ENCODE data around the gene PCDH12. TPM values are rescaled to one million over a fixed set of nuclear protein-coding genes. Genes with fewer than 3 reads are reported as not detected.

Gene PCDH12
- total RNA-seq, 1 donor from 2014 or later = 7.6 TPM

DNA sequence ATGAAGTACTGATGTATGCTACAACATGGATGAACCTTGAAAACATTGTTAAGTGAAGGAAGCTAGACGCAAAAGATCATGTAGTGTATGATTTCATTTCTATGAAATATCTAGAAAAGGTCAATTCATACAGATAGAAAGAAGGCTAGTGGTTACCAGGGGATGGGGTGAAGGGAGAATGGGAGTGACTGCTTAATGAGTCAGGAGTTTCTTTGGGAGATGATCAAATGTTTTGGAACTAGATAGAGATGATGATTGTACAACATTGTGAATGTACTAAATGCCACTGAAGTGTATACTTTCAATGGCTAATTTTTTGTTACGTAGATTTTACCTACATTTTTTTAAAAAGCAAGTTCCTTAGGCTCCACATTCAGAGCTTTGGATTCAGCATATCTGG is 49.2 kb downstream of the PCDH12 start:
- H3K4me3 ChIP-seq = no peak overlapping the region
- H3K36me3 ChIP-seq = no peaks in the 10 kb centered on the region
- intact Hi-C loops (cut with micrococcal nuclease) = no loop called here
- no peak overlapping the region for H3K27ac ChIP-seq (replicated peaks)
- no peak for DNase-seq
- no peaks in the 10 kb centered on the region for H3K9me3 ChIP-seq (replicated peaks)
- TF ChIP-seq, protein P1, sequence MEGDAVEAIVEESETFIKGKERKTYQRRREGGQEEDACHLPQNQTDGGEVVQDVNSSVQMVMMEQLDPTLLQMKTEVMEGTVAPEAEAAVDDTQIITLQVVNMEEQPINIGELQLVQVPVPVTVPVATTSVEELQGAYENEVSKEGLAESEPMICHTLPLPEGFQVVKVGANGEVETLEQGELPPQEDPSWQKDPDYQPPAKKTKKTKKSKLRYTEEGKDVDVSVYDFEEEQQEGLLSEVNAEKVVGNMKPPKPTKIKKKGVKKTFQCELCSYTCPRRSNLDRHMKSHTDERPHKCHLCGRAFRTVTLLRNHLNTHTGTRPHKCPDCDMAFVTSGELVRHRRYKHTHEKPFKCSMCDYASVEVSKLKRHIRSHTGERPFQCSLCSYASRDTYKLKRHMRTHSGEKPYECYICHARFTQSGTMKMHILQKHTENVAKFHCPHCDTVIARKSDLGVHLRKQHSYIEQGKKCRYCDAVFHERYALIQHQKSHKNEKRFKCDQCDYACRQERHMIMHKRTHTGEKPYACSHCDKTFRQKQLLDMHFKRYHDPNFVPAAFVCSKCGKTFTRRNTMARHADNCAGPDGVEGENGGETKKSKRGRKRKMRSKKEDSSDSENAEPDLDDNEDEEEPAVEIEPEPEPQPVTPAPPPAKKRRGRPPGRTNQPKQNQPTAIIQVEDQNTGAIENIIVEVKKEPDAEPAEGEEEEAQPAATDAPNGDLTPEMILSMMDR (IDR thresholded peaks at IDR 0.05; ENCODE audit: borderline replicate concordance) = no peak
- no peaks in the 10 kb centered on the region for H3K27me3 ChIP-seq (ENCODE audit: low read depth)
- H3K4me1 ChIP-seq = peaks cover 3% of the 10 kb centered on the region

DNA sequence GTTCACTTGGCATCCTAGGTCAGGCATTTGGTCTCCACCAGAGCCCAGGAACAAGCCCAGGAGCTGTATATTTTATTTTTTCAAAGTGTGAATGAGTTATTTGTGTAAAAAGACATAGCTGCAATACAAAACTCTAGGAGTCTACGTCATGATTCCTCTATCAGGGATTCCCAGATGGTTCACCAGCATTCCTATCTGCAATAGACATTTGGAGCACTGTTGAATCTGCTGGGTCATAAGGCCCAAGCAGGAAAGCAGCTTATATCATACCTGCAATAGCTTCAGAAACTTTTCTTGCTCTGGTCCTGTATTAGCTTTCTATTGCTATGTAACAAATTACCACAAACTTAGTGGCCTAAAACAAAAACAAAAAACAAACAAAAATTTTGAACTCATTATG is 51.0 kb downstream of the PCDH12 start:
- TF ChIP-seq, protein P1 (IDR thresholded peaks at IDR 0.05; ENCODE audit: borderline replicate concordance) = no peak
- intact Hi-C loops (cut with micrococcal nuclease) = no loop called here
- DNase-seq = no peak
- Histone ChIP-seq H3K9me3 (replicated peaks) (no peaks in the 10 kb centered on the region), H3K4me1 (no peaks in the 10 kb centered on the region), H3K4me3 (no peak overlapping the region), H3K27me3 (ENCODE audit: low read depth) (no peaks in the 10 kb centered on the region), H3K27ac (replicated peaks) (no peak overlapping the region), H3K36me3 (no peaks in the 10 kb centered on the region)

DNA sequence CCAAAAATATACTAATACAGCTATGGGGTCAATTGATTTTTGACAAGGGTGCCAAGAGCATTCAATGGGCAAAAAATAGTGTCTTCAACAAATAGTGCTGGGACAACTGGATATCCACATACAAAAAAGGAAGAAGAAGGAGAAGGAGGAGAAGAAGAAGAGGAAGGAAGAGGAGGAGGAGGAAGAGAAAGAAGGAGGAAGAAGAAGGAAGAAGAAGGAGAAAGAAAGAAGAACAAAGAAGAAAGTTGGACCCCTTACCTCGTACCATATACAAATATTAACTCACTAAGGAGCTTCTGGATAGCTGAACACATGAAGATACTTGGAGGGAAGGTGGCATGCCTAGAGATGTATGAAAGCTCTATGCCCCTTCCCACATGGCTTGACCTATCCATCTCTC is 51.5 kb downstream of the PCDH12 start:
- Histone ChIP-seq H3K36me3 (no peaks in the 10 kb centered on the region), H3K9me3 (replicated peaks) (no peaks in the 10 kb centered on the region)
- TF ChIP-seq, protein P1 (IDR thresholded peaks at IDR 0.05; ENCODE audit: borderline replicate concordance) = no peak

DNA sequence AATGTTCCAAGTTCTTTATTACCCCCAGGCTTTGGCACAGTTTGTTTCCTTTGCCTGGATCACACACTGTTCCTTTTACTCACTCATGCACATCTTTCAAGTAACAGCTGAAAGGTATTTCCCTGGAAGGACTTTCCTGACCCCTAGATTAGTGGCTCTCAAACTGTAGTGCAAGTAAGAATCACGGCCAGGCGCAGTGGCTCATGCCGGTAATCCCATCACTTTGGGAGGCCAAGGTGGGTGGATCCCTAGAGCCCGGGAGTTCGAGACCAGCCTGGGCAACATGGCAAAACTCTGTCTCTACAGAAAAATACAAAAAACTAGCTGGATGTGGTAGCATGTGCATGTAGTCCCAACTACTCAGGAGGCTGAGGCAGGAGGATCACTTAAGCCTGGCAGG is 53.5 kb downstream of the PCDH12 start:
- no peak overlapping the region for H3K27ac ChIP-seq (replicated peaks)
- H3K9me3 ChIP-seq (replicated peaks) = no peaks in the 10 kb centered on the region
- no peaks in the 10 kb centered on the region for H3K36me3 ChIP-seq
- intact Hi-C loops (cut with micrococcal nuclease) = no loop called here
- no peak overlapping the region for H3K4me3 ChIP-seq
- no peaks in the 10 kb centered on the region for H3K27me3 ChIP-seq (ENCODE audit: low read depth)
- H3K4me1 ChIP-seq = no peaks in the 10 kb centered on the region
- TF ChIP-seq, protein P1 (IDR thresholded peaks at IDR 0.05; ENCODE audit: borderline replicate concordance) = no peak
- no peak for DNase-seq

More for the DNA sequence above, 51.5 kb downstream of the PCDH12 start:
- Histone ChIP-seq H3K27me3 (ENCODE audit: low read depth) (no peaks in the 10 kb centered on the region), H3K27ac (replicated peaks) (no peak overlapping the region), H3K4me3 (no peak overlapping the region), H3K4me1 (no peaks in the 10 kb centered on the region)
- DNase-seq = no peak
- intact Hi-C loops (cut with micrococcal nuclease) = no loop called here

DNA sequence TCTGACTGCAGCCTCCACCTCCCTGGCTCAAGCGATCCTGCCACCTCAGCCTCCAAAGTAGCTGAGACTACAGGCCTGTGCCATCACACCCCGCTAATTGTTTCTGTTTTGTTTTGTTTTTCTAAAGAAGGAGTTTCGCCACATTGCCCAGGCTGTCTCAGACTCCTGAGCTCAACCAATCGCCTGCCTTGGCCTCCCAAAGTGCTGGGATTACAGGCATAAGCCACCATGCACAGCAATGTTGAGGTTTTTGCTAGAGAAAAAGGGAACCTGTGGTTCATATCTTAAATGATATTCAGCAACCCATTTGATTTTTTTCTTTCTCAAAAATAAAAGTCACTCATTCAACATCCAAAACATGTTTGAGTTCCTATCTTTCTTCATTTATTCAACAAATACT is 54.7 kb downstream of the PCDH12 start:
- no peaks in the 10 kb centered on the region for H3K27me3 ChIP-seq (ENCODE audit: low read depth)
- H3K36me3 ChIP-seq = no peaks in the 10 kb centered on the region
- H3K27ac ChIP-seq (replicated peaks) = no peak overlapping the region
- no peaks in the 10 kb centered on the region for H3K4me1 ChIP-seq
- DNase-seq = no peak
- TF ChIP-seq, protein P1 (IDR thresholded peaks at IDR 0.05; ENCODE audit: borderline replicate concordance) = no peak
- H3K9me3 ChIP-seq (replicated peaks) = no peaks in the 10 kb centered on the region
- intact Hi-C loops (cut with micrococcal nuclease) = no loop called here
- H3K4me3 ChIP-seq = no peak overlapping the region

All from left ventricle myocardium inferior (tissue), 1 donor.